OCI-LY1 (cell line): ENCODE measurements around the gene COL25A1.

Source experiments
- H2AFZ ChIP-seq: fragments of 200-600 bp; sonication (generic), shearing (Covaris generic); 2 replicates; pipeline ENCODE4 v1.6.0; 2014; ENCODE audit warnings: antibody characterized with exemption, mild to moderate bottlenecking, low read length
- H3F3A ChIP-seq: fragments of 200-600 bp; sonication (generic), shearing (Covaris generic); 2 replicates; pipeline ENCODE4 v1.6.0; 2014; ENCODE audit warnings: mild to moderate bottlenecking, antibody characterized with exemption, low read length, moderate library complexity; ENCODE audit not compliant: insufficient read depth
- H3K27ac ChIP-seq: fragments of 200-600 bp; sonication (generic); 2 replicates; pipeline ENCODE4 v1.5.1; 2014; ENCODE audit warnings: low read length, mixed run types, mild to moderate bottlenecking, low read depth; ENCODE audit not compliant: poor library complexity, severe bottlenecking
- H3K27me3 ChIP-seq: fragments of 200-600 bp; sonication (generic); 2 replicates; pipeline ENCODE4 v1.6.0; 2014; ENCODE audit warnings: antibody characterized with exemption, mild to moderate bottlenecking, low read length, moderate library complexity; ENCODE audit not compliant: insufficient read depth
- H3K36me3 ChIP-seq: fragments of 200-600 bp; sonication (generic); 2 replicates; pipeline ENCODE4 v1.6.1; 2014; ENCODE audit warnings: mild to moderate bottlenecking, antibody characterized with exemption, low read length, moderate library complexity, mixed read lengths; ENCODE audit not compliant: insufficient read depth
- H3K4me1 ChIP-seq: fragments of 200-600 bp; sonication (generic); 2 replicates; pipeline ENCODE4 v1.5.1; 2014; ENCODE audit warnings: mild to moderate bottlenecking, low read length, moderate library complexity; ENCODE audit not compliant: insufficient read depth, severe bottlenecking
- H3K4me2 ChIP-seq: fragments of 200-600 bp; sonication (generic), shearing (Covaris generic); 2 replicates; pipeline ENCODE4 v1.6.1; 2014; ENCODE audit warnings: low read length
- H3K4me3 ChIP-seq: fragments of 200-600 bp; sonication (generic); 2 replicates; pipeline ENCODE4 v1.5.1; 2014; ENCODE audit warnings: low read length, low read depth, mild to moderate bottlenecking, mixed read lengths; ENCODE audit not compliant: poor library complexity, severe bottlenecking
- H3K79me2 ChIP-seq: fragments of 200-600 bp; shearing (Covaris generic); 2 replicates; pipeline ENCODE4 v1.6.1; 2016; ENCODE audit warnings: mixed run types, low read length, mixed read lengths; ENCODE audit not compliant: insufficient read depth
- H3K9ac ChIP-seq: fragments of 200-600 bp; sonication (generic), shearing (Covaris generic); 2 replicates; pipeline ENCODE4 v1.6.1; 2014; ENCODE audit warnings: mild to moderate bottlenecking, low read length, mixed read lengths
- H3K9me2 ChIP-seq: fragments of 200-600 bp; sonication (generic), shearing (Covaris generic); 2 replicates; pipeline ENCODE4 v1.6.1; 2014; ENCODE audit warnings: low read depth, mild to moderate bottlenecking, low read length, mixed read lengths
- H3K9me3 ChIP-seq: fragments of 200-600 bp; shearing (Covaris generic); 2 replicates; pipeline ENCODE4 v1.6.1; 2014; ENCODE audit warnings: low read length, mixed read lengths
- H4K20me1 ChIP-seq: fragments of 200-600 bp; sonication (generic), shearing (Covaris generic); 2 replicates; pipeline ENCODE4 v1.6.0; 2016; ENCODE audit warnings: mild to moderate bottlenecking, low read length; ENCODE audit not compliant: insufficient read depth
- EZH2 ChIP-seq: fragments of 200-600 bp; sonication (generic), shearing (Covaris generic); IDR thresholded peaks from 2 replicates; pipeline ENCODE4 v1.8.0; 2017; ENCODE audit warnings: borderline replicate concordance, mixed run types, mild to moderate bottlenecking, antibody characterized with exemption, low read length, moderate library complexity, mixed read lengths
- TF ChIP-seq, protein P1 (sequence below): fragments of 200-600 bp; sonication (generic), shearing (Covaris generic); IDR thresholded peaks from 2 replicates; pipeline ENCODE4 v1.5.1; 2017; ENCODE audit warnings: mild to moderate bottlenecking, antibody characterized with exemption, low read length, moderate library complexity, mixed read lengths

Gene COL25A1

GRCh38 chr4:109009909-109010308, 292.5 kb downstream of the COL25A1 start:
- H3K79me2 ChIP-seq = no peaks in the 10 kb centered on the region
- no peak overlapping the region for H3K9ac ChIP-seq
- no peaks in the 10 kb centered on the region for H4K20me1 ChIP-seq
- no peaks in the 10 kb centered on the region for H3K9me3 ChIP-seq
- no peaks in the 10 kb centered on the region for H3F3A ChIP-seq
- H2AFZ ChIP-seq = no peak overlapping the region
- H3K9me2 ChIP-seq = no peaks in the 10 kb centered on the region
- H3K4me2 ChIP-seq = no peak overlapping the region
- H3K36me3 ChIP-seq = no peaks in the 10 kb centered on the region
- H3K4me3 ChIP-seq = no peak overlapping the region
- no peak overlapping the region for H3K27ac ChIP-seq
- no peaks in the 10 kb centered on the region for H3K4me1 ChIP-seq
- no peaks in the 10 kb centered on the region for H3K27me3 ChIP-seq
- TF ChIP-seq, protein P1, sequence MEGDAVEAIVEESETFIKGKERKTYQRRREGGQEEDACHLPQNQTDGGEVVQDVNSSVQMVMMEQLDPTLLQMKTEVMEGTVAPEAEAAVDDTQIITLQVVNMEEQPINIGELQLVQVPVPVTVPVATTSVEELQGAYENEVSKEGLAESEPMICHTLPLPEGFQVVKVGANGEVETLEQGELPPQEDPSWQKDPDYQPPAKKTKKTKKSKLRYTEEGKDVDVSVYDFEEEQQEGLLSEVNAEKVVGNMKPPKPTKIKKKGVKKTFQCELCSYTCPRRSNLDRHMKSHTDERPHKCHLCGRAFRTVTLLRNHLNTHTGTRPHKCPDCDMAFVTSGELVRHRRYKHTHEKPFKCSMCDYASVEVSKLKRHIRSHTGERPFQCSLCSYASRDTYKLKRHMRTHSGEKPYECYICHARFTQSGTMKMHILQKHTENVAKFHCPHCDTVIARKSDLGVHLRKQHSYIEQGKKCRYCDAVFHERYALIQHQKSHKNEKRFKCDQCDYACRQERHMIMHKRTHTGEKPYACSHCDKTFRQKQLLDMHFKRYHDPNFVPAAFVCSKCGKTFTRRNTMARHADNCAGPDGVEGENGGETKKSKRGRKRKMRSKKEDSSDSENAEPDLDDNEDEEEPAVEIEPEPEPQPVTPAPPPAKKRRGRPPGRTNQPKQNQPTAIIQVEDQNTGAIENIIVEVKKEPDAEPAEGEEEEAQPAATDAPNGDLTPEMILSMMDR = no peak
- no peak for TF ChIP-seq EZH2

- Histone ChIP-seq H3K27me3 (no peaks in the 10 kb centered on the region), H3K79me2 (no peaks in the 10 kb centered on the region), H3K9me2 (no peaks in the 10 kb centered on the region), H3K4me1 (no peaks in the 10 kb centered on the region), H2AFZ (no peak overlapping the region), H3K4me2 (no peak overlapping the region), H3F3A (no peaks in the 10 kb centered on the region), H3K9ac (no peak overlapping the region), H3K9me3 (no peaks in the 10 kb centered on the region), H4K20me1 (no peaks in the 10 kb centered on the region), H3K4me3 (no peak overlapping the region), H3K36me3 (no peaks in the 10 kb centered on the region), H3K27ac (no peak overlapping the region)
- no peak for TF ChIP-seq EZH2
- TF ChIP-seq, protein P1 = no peak
Measured at GRCh38 chr4:109007976-109008375, 294.5 kb downstream of the COL25A1 start.

- H2AFZ ChIP-seq = no peak overlapping the region
- H3K79me2 ChIP-seq = no peaks in the 10 kb centered on the region
- no peaks in the 10 kb centered on the region for H3K27me3 ChIP-seq
- no peaks in the 10 kb centered on the region for H3K36me3 ChIP-seq
- no peaks in the 10 kb centered on the region for H3K9me3 ChIP-seq
- no peak overlapping the region for H3K4me2 ChIP-seq
- no peak for TF ChIP-seq EZH2
- TF ChIP-seq, protein P1 = no peak
- H3K9me2 ChIP-seq = no peaks in the 10 kb centered on the region
- no peak overlapping the region for H3K4me3 ChIP-seq
- H3F3A ChIP-seq = no peaks in the 10 kb centered on the region
- no peak overlapping the region for H3K27ac ChIP-seq
- no peaks in the 10 kb centered on the region for H3K4me1 ChIP-seq
- no peaks in the 10 kb centered on the region for H4K20me1 ChIP-seq
- H3K9ac ChIP-seq = no peak overlapping the region
Measured at GRCh38 chr4:109005523-109005922, 296.9 kb downstream of the COL25A1 start.
